Natural killer cell (primary cell): ENCODE measurements around the gene DHCR24. TPM values are rescaled to one million over a fixed set of nuclear protein-coding genes. Genes with fewer than 3 reads are reported as not detected.
"Not testable (repeated sequence)": the region's sequence is repeated elsewhere in the genome, so short reads cannot be mapped to it uniquely, and the experiment has no call there.

Source experiments
- ATAC-seq, 3 donors: fragments of 150-1000 bp in 2 of 3; fragments of 200-7000 bp in 1 of 3; cut with Tn5 transposase; 1 replicate in 1 of 3; 2 replicates in 2 of 3; pipeline ENCODE4 v1.10.0; 2021; ENCODE audit warnings: mild to moderate bottlenecking in 2 of 3, moderate library complexity in 2 of 3
- DNase-seq, 2 donors: peaks; one replicate each; pipeline versions ENCODE4 v3.0.0 to v3.0.0-alpha.2; 2013 to 2021; ENCODE audit warnings: mixed read lengths in 1 of 2
- H3K27ac ChIP-seq: one replicate; pipeline ENCODE4 v1.5.1; 2013; ENCODE audit warnings: mild to moderate bottlenecking, low read length
- H3K27me3 ChIP-seq: one replicate; pipeline ENCODE4 v1.6.1; 2013; ENCODE audit warnings: low read length; ENCODE audit not compliant: control insufficient read depth, insufficient read depth
- H3K36me3 ChIP-seq: one replicate; pipeline ENCODE4 v1.6.1; 2013; ENCODE audit warnings: low read length; ENCODE audit not compliant: control insufficient read depth, insufficient read depth
- H3K4me1 ChIP-seq: one replicate; pipeline ENCODE4 v1.6.1; 2013; ENCODE audit warnings: low read length; ENCODE audit not compliant: control insufficient read depth, insufficient read depth
- H3K4me3 ChIP-seq: one replicate; pipeline ENCODE4 v1.5.1; 2013; ENCODE audit warnings: low read length
- H3K9me3 ChIP-seq: one replicate; pipeline ENCODE4 v1.6.1; 2013; ENCODE audit warnings: low read length; ENCODE audit not compliant: control insufficient read depth, insufficient read depth
- H3K27ac Mint-ChIP-seq, 2 donors: one replicate each; pipeline ENCODE4 v1.8.0; 2022; ENCODE audit warnings: mild to moderate bottlenecking in 2 of 2, mixed read lengths in 2 of 2, moderate library complexity in 1 of 2
- H3K27me3 Mint-ChIP-seq, 2 donors: one replicate each; pipeline ENCODE4 v1.8.0; 2022; ENCODE audit warnings: low read depth in 2 of 2, mixed read lengths in 2 of 2
- H3K36me3 Mint-ChIP-seq: one replicate; pipeline ENCODE4 v1.8.0; 2022; ENCODE audit warnings: mixed read lengths
- H3K4me1 Mint-ChIP-seq, 2 donors: one replicate each; pipeline ENCODE4 v1.8.0; 2022; ENCODE audit warnings: mixed read lengths in 2 of 2
- H3K4me3 Mint-ChIP-seq: one replicate; pipeline ENCODE4 v1.8.0; 2022; ENCODE audit warnings: mild to moderate bottlenecking, moderate library complexity, mixed read lengths
- H3K9me3 Mint-ChIP-seq, 2 donors: one replicate each; pipeline ENCODE4 v1.8.0; 2022; ENCODE audit warnings: mixed read lengths in 2 of 2
- CTCF ChIP-seq: fragments of 200-600 bp; IDR thresholded peaks from one replicate; pipeline ENCODE4 v1.8.0; 2022; ENCODE audit warnings: antibody characterized with exemption
- WGBS: methylation state at CpG from one replicate; pipeline ENCODE4 v1.1.7; 2013; ENCODE audit warnings: missing lambda C conversion rate; ENCODE audit not compliant: insufficient coverage; 5-methylcytosine and 5-hydroxymethylcytosine counted together
- intact Hi-C: fragments of 100-400 bp; cut with micrococcal nuclease; formaldehyde crosslinking; loops from one replicate; pipeline ENCODE4 v1.14.2; 2022
- total RNA-seq, 4 donors: library from RNA; stranded (reverse); fragments of 120-200 nt in 1 of 4; gene quantifications; one replicate each; pipeline versions ENCODE4 v1.2.3 to v1.2.4, GENCODE V29; 2013 to 2022

DHCR24 gene
- total RNA-seq, 3 donors from 2014 or later (not counting 1 experiment from before 2014, with no cell fraction given): 8.7 to 17.2 (median 10.4) TPM

- no peaks in the 10 kb centered on the region for H3K36me3 Mint-ChIP-seq
- DNase-seq (no peak), ATAC-seq (no peak)
- WGBS: 100% methylated on average over 2 of the region's 4 CpGs
- no peak overlapping the region for H3K4me3 Mint-ChIP-seq
- Histone ChIP-seq H3K36me3 (no peaks in the 10 kb centered on the region), H3K4me3 (no peak overlapping the region), H3K9me3 (no peaks in the 10 kb centered on the region), H3K27me3 (no peaks in the 10 kb centered on the region), H3K27ac (no peak overlapping the region), H3K4me1 (no peaks in the 10 kb centered on the region)
- no peak overlapping the region for H3K27ac Mint-ChIP-seq
- no peaks in the 10 kb centered on the region for H3K9me3 Mint-ChIP-seq
- TF ChIP-seq CTCF: no peak
- H3K27me3 Mint-ChIP-seq: peaks cover 22 to 25% of the 10 kb centered on the region in 2 donors
- H3K4me1 Mint-ChIP-seq: no peaks in the 10 kb centered on the region
- intact Hi-C loops: no loop called here
These were observed 35.2 kb upstream of the DHCR24 start for GRCh38 chr1:54922040-54922761.

GRCh38 chr1:54919367-54920359 lies 32.7 kb upstream of the DHCR24 start:
- no peak for TF ChIP-seq CTCF
- no peak overlapping the region for H3K27ac Mint-ChIP-seq
- WGBS: 83% methylated on average over 5 of the region's 6 CpGs
- H3K9me3 ChIP-seq: no peaks in the 10 kb centered on the region
- H3K4me1 Mint-ChIP-seq: no peaks in the 10 kb centered on the region
- no peaks in the 10 kb centered on the region for H3K4me1 ChIP-seq
- H3K4me3 Mint-ChIP-seq: no peak overlapping the region
- H3K9me3 Mint-ChIP-seq: no peaks in the 10 kb centered on the region
- no peak overlapping the region for H3K27ac ChIP-seq
- H3K27me3 ChIP-seq: no peaks in the 10 kb centered on the region
- intact Hi-C loops: no loop called here
- no peak overlapping the region for H3K4me3 ChIP-seq
- no peaks in the 10 kb centered on the region for H3K36me3 ChIP-seq
- no peaks in the 10 kb centered on the region for H3K36me3 Mint-ChIP-seq
- H3K27me3 Mint-ChIP-seq: peaks cover 16 to 29% of the 10 kb centered on the region in 2 donors
- DNase-seq (no peak), ATAC-seq (no peak)

- intact Hi-C loops, H3K4me3 Mint-ChIP-seq, H3K4me3 ChIP-seq, DNase-seq, H3K4me1 ChIP-seq, H3K9me3 Mint-ChIP-seq, H3K27ac ChIP-seq, H3K36me3 Mint-ChIP-seq, H3K27me3 ChIP-seq, H3K27me3 Mint-ChIP-seq, ATAC-seq, H3K36me3 ChIP-seq, H3K27ac Mint-ChIP-seq, H3K9me3 ChIP-seq, H3K4me1 Mint-ChIP-seq: not testable (repeated sequence)
- 86% methylated on average over 14 of the region's 14 CpGs for WGBS
These were observed 24.1 kb upstream of the DHCR24 start for GRCh38 chr1:54911076-54911475.

- no peaks in the 10 kb centered on the region for H3K9me3 Mint-ChIP-seq
- H3K27me3 Mint-ChIP-seq: peaks cover 8 to 15% of the 10 kb centered on the region in 2 donors
- Histone ChIP-seq H3K4me3 (no peak overlapping the region), H3K9me3 (no peaks in the 10 kb centered on the region), H3K27me3 (no peaks in the 10 kb centered on the region), H3K27ac (no peak overlapping the region), H3K36me3 (no peaks in the 10 kb centered on the region), H3K4me1 (no peaks in the 10 kb centered on the region)
- no peak for TF ChIP-seq CTCF
- DNase-seq (no peak), ATAC-seq (no peak)
- H3K4me1 Mint-ChIP-seq: no peaks in the 10 kb centered on the region
- intact Hi-C loops: no loop called here
- WGBS: 91% methylated on average over 6 of the region's 6 CpGs
- no peak overlapping the region for H3K4me3 Mint-ChIP-seq
- no peak overlapping the region for H3K27ac Mint-ChIP-seq
- H3K36me3 Mint-ChIP-seq: no peaks in the 10 kb centered on the region
These were observed 19.6 kb upstream of the DHCR24 start for GRCh38 chr1:54906586-54906985.
